GM21576 (cell line): ENCODE results near the gene EPO.
"Not testable (repeated sequence)": the region's sequence is repeated elsewhere in the genome, so short reads cannot be mapped to it uniquely, and the experiment has no call there.

Source experiments
- ATAC-seq: cut with Tn5 transposase; IDR thresholded peaks from one replicate; pipeline ENCODE4 v1.9.1; 2021; ENCODE audit warnings: mild to moderate bottlenecking, moderate library complexity; ENCODE audit not compliant: unreplicated experiment

Gene EPO

GRCh38 chr7:100731937-100732636 lies 11.8 kb downstream of the EPO start:
- ATAC-seq: no peak

- no peak for ATAC-seq
Observed at GRCh38 chr7:100735730-100736129, 15.5 kb downstream of the EPO start.

GRCh38 chr7:100736671-100737070 lies 16.4 kb downstream of the EPO start:
- ATAC-seq: no peak

- no peak for ATAC-seq
Observed at GRCh38 chr7:100739934-100740333, 19.7 kb downstream of the EPO start.

- no peak for ATAC-seq
Observed at GRCh38 chr7:100744605-100745004, 24.3 kb downstream of the EPO start.

DNA sequence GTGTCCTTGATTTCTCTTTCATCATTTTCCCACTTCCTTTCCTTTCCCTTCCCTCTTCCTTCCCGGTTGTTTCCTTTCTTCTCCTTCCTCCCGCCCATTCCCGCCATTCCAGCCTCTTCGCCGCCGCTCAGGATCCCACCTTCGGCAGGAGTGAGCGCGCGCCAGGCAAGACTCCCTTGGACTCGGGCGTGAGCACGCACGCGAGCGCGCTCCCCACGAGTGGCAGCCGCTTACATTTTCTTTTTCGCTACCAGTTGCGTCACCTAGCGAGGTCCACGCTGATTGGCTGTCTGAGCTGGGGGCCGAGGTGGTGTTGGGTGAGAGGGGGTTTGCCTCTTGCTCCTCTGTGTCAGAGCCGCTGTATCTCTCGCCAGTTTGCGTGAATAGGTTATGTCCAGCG lies 24.9 kb downstream of the EPO start:
- ATAC-seq: no peak

DNA sequence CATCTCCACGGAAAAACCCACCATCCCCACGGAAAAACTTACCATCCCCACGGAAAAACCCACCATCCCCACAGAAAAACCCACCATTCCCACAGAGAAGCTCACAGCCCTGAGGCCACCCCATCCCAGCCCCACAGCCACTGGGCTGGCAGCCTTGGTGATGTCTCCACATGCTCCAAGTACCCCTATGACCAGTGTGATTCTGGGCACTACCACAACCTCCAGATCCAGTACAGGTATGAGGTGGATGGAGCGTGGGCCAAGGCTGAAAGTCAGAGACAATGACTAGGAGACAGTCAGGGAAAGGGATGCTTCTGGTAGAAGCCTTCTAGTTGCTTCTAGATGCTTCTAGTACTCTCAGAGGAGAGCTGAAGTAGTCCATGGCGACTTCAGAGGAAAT lies 32.7 kb downstream of the EPO start:
- no peak for ATAC-seq

- ATAC-seq: no peak
Observed at GRCh38 chr7:100753750-100754149, 33.5 kb downstream of the EPO start.

GRCh38 chr7:100759357-100760171 lies 39.3 kb downstream of the EPO start:
- no peak for ATAC-seq

DNA sequence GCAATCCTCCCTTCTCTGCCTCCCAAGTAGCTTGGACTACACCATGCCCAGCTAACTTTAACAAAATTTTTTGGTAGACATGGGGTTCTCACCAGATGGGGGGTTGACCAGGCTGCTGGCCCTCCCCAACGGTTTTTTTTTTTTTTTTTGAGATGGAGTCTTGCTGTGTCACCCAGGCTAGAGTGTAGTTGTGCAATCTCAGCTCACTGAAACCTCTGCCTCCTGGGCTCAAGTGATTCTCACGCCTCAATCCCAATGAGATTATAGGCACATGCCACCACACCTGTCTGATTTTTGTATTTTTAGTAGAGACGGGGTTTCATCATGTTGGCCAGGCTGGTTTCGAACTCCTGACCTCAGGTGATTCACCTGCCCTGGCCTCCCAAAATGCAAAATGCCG lies 42.6 kb downstream of the EPO start:
- not testable (repeated sequence) for ATAC-seq

GRCh38 chr7:100763556-100764140 lies 43.4 kb downstream of the EPO start:
- ATAC-seq: no peak

GRCh38 chr7:100764841-100765240 lies 44.6 kb downstream of the EPO start:
- no peak for ATAC-seq

DNA sequence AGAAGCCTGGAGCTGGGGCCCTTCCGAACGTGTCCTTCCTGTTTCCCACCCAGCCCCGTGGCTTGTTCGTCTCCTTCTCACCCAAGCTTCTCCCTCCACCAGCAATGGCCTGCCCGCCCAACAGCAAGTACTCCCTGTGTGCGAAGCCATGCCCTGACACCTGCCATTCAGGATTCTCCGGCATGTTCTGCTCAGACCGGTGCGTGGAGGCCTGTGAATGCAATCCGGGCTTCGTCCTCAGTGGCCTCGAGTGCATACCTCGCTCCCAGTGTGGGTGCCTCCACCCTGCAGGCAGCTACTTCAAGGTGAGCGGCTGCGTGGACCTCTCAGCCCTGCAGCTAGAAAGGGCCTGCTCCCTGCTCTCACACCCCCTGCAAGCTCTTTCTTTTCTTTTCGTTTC lies 45.0 kb downstream of the EPO start:
- ATAC-seq: no peak

GRCh38 chr7:100768784-100769183 lies 48.5 kb downstream of the EPO start:
- no peak for ATAC-seq
